ENCODE data around the gene LYG2. TPM values are rescaled to one million over a fixed set of nuclear protein-coding genes. Genes with fewer than 3 reads are reported as not detected.

LYG2 gene
- total RNA-seq, 2 donors from 2014 or later = not detected

DNA sequence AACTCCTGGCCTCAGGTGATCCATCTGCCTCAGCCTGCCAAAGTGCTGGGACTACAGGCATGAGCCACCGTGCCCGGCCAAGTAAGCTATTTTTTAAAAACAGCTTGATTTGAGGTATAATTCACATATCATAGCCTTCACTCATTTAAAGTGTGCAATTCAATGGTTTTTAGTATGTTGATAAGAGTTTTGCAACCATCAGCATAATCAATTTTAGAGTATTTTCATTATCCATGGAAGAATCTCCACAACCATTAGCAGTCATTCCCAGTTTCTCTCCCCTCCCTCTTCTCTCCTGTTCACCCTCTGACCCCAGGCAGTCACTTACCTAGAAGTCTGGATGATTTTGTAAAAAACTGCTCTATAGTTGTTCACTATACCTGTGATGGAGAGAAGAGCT lies 4.7 kb upstream of the LYG2 start:
- Mint-ChIP-seq H3K36me3 (ENCODE audit: low read depth) (no peaks in the 10 kb centered on the region), H3K9me3 (no peaks in the 10 kb centered on the region), H3K27me3 (ENCODE audit: insufficient read depth) (no peaks in the 10 kb centered on the region), H3K4me1 (no peaks in the 10 kb centered on the region), H3K4me3 (no peak overlapping the region), H3K27ac (no peak overlapping the region)
- Histone ChIP-seq H3K9me3 (ENCODE audit: control insufficient read depth, low read length) (no peaks in the 10 kb centered on the region), H3K27me3 (ENCODE audit: control insufficient read depth, insufficient read depth, low read length, poor library complexity, severe bottlenecking) (no peaks in the 10 kb centered on the region), H3K36me3 (ENCODE audit: control insufficient read depth, insufficient read depth, low read length) (no peaks in the 10 kb centered on the region), H3K4me1 (ENCODE audit: control insufficient read depth, insufficient read depth, low read length) (no peaks in the 10 kb centered on the region), H3K9ac (ENCODE audit: extremely low read depth, low read length, poor library complexity, severe bottlenecking) (no peak overlapping the region), H3K4me3 (ENCODE audit: low read length) (no peak overlapping the region), H3K27ac (ENCODE audit: low read depth, low read length) (no peak overlapping the region)
- no peak for DNase-seq
- 100% methylated on average over 1 to 2 of the region's 2 CpGs for WGBS, 2 experiments (ENCODE audit: insufficient coverage in 1 of 2, insufficient read length in 1 of 2)
- TF ChIP-seq, protein P1, sequence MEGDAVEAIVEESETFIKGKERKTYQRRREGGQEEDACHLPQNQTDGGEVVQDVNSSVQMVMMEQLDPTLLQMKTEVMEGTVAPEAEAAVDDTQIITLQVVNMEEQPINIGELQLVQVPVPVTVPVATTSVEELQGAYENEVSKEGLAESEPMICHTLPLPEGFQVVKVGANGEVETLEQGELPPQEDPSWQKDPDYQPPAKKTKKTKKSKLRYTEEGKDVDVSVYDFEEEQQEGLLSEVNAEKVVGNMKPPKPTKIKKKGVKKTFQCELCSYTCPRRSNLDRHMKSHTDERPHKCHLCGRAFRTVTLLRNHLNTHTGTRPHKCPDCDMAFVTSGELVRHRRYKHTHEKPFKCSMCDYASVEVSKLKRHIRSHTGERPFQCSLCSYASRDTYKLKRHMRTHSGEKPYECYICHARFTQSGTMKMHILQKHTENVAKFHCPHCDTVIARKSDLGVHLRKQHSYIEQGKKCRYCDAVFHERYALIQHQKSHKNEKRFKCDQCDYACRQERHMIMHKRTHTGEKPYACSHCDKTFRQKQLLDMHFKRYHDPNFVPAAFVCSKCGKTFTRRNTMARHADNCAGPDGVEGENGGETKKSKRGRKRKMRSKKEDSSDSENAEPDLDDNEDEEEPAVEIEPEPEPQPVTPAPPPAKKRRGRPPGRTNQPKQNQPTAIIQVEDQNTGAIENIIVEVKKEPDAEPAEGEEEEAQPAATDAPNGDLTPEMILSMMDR (conservative IDR thresholded peaks at IDR 0.05) = no peak

DNA sequence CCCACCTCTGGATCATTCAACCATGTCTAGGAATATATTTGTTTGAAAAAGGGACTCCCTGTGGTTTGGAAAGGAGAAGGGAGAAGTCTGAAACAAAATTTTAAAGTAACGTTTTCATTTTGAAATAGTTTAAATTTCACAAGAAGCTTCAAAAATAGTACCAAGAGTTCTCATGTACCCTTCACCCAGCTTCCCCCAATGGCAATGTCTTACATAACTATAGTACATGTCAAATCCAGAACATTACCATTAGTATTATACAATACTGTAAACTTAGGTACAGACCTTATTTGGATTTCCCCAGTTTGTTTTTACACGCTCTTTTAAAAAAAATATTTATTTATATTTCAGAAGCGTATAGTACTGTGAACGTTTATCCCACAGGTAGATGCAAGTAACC lies 4.0 kb upstream of the LYG2 start:
- TF ChIP-seq, protein P1 (conservative IDR thresholded peaks at IDR 0.05) = no peak
- Mint-ChIP-seq H3K4me1 (no peaks in the 10 kb centered on the region), H3K4me3 (no peak overlapping the region), H3K9me3 (no peaks in the 10 kb centered on the region), H3K27me3 (ENCODE audit: insufficient read depth) (no peaks in the 10 kb centered on the region), H3K36me3 (ENCODE audit: low read depth) (no peaks in the 10 kb centered on the region), H3K27ac (no peak overlapping the region)
- WGBS, 2 experiments (ENCODE audit: insufficient coverage in 1 of 2, insufficient read length in 1 of 2) = 92 to 100% methylated on average over 1 to 3 of the region's 4 CpGs
- Histone ChIP-seq H3K4me1 (ENCODE audit: control insufficient read depth, insufficient read depth, low read length) (no peaks in the 10 kb centered on the region), H3K9ac (ENCODE audit: extremely low read depth, low read length, poor library complexity, severe bottlenecking) (no peak overlapping the region), H3K27ac (ENCODE audit: low read depth, low read length) (no peak overlapping the region), H3K36me3 (ENCODE audit: control insufficient read depth, insufficient read depth, low read length) (no peaks in the 10 kb centered on the region), H3K9me3 (ENCODE audit: control insufficient read depth, low read length) (no peaks in the 10 kb centered on the region), H3K27me3 (ENCODE audit: control insufficient read depth, insufficient read depth, low read length, poor library complexity, severe bottlenecking) (no peaks in the 10 kb centered on the region), H3K4me3 (ENCODE audit: low read length) (no peak overlapping the region)
- no peak for DNase-seq

- Histone ChIP-seq H3K27ac (ENCODE audit: low read depth, low read length) (no peak overlapping the region), H3K4me3 (ENCODE audit: low read length) (no peak overlapping the region), H3K4me1 (ENCODE audit: control insufficient read depth, insufficient read depth, low read length) (no peaks in the 10 kb centered on the region), H3K36me3 (ENCODE audit: control insufficient read depth, insufficient read depth, low read length) (no peaks in the 10 kb centered on the region), H3K9ac (ENCODE audit: extremely low read depth, low read length, poor library complexity, severe bottlenecking) (no peak overlapping the region), H3K27me3 (ENCODE audit: control insufficient read depth, insufficient read depth, low read length, poor library complexity, severe bottlenecking) (no peaks in the 10 kb centered on the region), H3K9me3 (ENCODE audit: control insufficient read depth, low read length) (no peaks in the 10 kb centered on the region)
- no peak for DNase-seq
- Mint-ChIP-seq H3K27me3 (ENCODE audit: insufficient read depth) (no peaks in the 10 kb centered on the region), H3K36me3 (ENCODE audit: low read depth) (no peaks in the 10 kb centered on the region), H3K27ac (no peak overlapping the region), H3K4me3 (no peak overlapping the region), H3K9me3 (peaks cover 4% of the 10 kb centered on the region), H3K4me1 (no peaks in the 10 kb centered on the region)
- WGBS, 2 experiments (ENCODE audit: insufficient coverage in 1 of 2, insufficient read length in 1 of 2) = 97 to 100% methylated on average over 1 to 2 of the region's 2 CpGs
- TF ChIP-seq, protein P1 (conservative IDR thresholded peaks at IDR 0.05) = no peak
Observed at GRCh38 chr2:99256677-99257076, 1.2 kb upstream of the LYG2 start.

All from endodermal cell (in vitro differentiated cells).